Left ventricle myocardium inferior (tissue), 1 donor: ENCODE results near the gene TRAF3. TPM values are rescaled to one million over a fixed set of nuclear protein-coding genes. Genes with fewer than 3 reads are reported as not detected.

Experiments
- DNase-seq: peaks from one replicate; pipeline ENCODE4 v3.0.0-alpha.2; 2020
- H3K27ac ChIP-seq: fragments of 200-600 bp; replicated peaks from 2 replicates; pipeline ENCODE4 v1.8.0; 2021
- H3K27me3 ChIP-seq: fragments of 200-600 bp; 2 replicates; pipeline ENCODE4 v1.8.0; 2021; ENCODE audit warnings: low read depth
- H3K36me3 ChIP-seq: fragments of 200-600 bp; 2 replicates; pipeline ENCODE4 v1.8.0; 2021
- H3K4me1 ChIP-seq: fragments of 200-600 bp; 2 replicates; pipeline ENCODE4 v1.8.0; 2021
- H3K4me3 ChIP-seq: fragments of 200-600 bp; 2 replicates; pipeline ENCODE4 v1.8.0; 2021; ENCODE audit warnings: mild to moderate bottlenecking, moderate library complexity
- H3K9me3 ChIP-seq: fragments of 200-600 bp; replicated peaks from 2 replicates; pipeline ENCODE4 v1.8.0; 2021
- intact Hi-C: fragments of 100-400 bp; cut with micrococcal nuclease; formaldehyde crosslinking; loops from one replicate; pipeline ENCODE4 v1.11.0; 2022
- total RNA-seq: library from RNA; stranded (reverse); fragmentation: NEBNext Ultra II Directional; extraction: Animal tissue kit (Norgen Biotek cat#: 25700); gene quantifications from one replicate; pipeline ENCODE4 v1.2.1, GENCODE V29; 2021
- TF ChIP-seq, protein P1 (sequence below): fragments of 200-600 bp; IDR thresholded peaks from 2 replicates; pipeline ENCODE4 v1.8.0; 2021; ENCODE audit warnings: antibody characterized with exemption, mild to moderate bottlenecking, borderline replicate concordance
- donor health status: DM: no; HTN: yes; CAD: no; lungs with severe emphysema.

Gene TRAF3
- total RNA-seq, 1 donor from 2014 or later = 11.3 TPM

DNA sequence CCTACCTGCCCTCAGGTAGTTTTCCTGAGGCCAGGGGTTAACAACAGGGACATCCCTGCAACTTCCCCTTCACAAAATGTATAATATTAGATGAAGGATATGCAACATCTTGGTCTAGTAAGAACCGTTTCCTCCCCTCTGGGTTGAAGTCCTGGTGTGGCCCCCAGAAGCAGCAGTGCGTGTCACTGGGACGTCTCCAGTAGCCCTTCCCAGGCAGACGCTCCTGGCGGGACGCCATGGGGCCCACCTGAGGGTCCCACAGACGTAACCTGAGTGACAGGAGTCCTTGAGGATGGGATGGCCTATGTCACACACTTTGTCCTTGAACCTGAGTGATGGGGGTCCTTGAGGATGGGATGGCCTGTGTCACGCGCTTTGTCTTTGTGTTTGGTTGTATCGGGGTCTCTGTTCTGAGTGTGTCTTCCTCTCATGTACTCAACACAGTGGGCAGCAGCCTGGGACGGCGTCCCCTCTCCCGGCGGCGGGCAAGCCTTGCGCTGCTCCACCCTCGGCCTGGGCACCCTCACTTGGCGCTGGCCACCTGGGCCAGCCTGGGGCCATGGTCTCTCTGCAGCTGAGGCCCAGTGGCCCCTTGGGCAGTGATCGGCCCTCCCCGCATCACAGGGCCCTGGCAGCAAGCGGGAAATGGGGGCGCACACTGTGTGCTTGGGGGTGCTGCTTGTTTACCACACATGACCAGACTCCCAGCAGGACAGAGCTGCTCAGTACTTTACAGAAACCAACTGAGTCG lies 130.9 kb downstream of the TRAF3 start:
- no peak overlapping the region for H3K27ac ChIP-seq
- no peak overlapping the region for H3K4me3 ChIP-seq
- no peaks in the 10 kb centered on the region for H3K9me3 ChIP-seq
- H3K27me3 ChIP-seq = no peaks in the 10 kb centered on the region
- TF ChIP-seq, protein P1, sequence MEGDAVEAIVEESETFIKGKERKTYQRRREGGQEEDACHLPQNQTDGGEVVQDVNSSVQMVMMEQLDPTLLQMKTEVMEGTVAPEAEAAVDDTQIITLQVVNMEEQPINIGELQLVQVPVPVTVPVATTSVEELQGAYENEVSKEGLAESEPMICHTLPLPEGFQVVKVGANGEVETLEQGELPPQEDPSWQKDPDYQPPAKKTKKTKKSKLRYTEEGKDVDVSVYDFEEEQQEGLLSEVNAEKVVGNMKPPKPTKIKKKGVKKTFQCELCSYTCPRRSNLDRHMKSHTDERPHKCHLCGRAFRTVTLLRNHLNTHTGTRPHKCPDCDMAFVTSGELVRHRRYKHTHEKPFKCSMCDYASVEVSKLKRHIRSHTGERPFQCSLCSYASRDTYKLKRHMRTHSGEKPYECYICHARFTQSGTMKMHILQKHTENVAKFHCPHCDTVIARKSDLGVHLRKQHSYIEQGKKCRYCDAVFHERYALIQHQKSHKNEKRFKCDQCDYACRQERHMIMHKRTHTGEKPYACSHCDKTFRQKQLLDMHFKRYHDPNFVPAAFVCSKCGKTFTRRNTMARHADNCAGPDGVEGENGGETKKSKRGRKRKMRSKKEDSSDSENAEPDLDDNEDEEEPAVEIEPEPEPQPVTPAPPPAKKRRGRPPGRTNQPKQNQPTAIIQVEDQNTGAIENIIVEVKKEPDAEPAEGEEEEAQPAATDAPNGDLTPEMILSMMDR = no peak
- DNase-seq = no peak
- intact Hi-C loops = no loop called here
- no peaks in the 10 kb centered on the region for H3K4me1 ChIP-seq
- H3K36me3 ChIP-seq = peaks cover 30% of the 10 kb centered on the region

DNA sequence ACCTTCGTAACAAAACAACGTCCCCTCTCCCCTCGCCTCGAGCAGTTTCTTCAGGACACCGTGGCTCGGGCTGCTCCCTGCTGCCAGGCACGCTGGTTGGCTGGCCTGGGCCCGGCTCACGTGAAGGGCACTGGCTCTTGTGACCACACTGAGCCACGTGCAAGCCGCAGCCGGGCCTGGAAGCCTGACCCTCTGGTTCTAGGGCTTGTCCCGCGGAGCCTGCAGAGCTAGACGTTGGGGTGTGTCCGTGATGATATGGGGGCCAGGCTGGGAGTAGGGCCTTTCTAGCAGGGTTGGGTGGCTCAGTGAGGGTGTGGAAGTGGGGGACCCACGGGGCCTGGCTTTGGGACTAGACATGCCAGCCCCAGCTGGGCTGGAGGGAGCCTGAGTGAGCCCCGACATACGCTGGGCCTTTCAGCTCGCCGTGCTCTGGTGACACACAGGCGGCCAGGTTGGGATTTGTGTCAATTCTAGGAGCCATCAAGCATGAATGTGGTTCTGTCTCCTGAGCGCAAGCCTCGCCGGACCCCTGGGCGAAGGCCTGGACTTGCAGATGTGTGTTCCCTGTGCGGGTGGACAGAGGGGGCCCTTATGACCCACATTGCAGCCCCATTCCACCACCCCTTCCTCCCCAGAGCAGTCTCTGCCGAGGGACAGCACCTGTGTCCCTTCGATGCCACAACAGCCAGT lies 131.7 kb downstream of the TRAF3 start:
- Histone ChIP-seq H3K9me3 (no peaks in the 10 kb centered on the region), H3K4me3 (no peak overlapping the region), H3K4me1 (no peaks in the 10 kb centered on the region), H3K27me3 (no peaks in the 10 kb centered on the region), H3K27ac (no peak overlapping the region), H3K36me3 (peaks cover 23% of the 10 kb centered on the region)
- TF ChIP-seq, protein P1 = no peak
- intact Hi-C loops = no loop called here
- DNase-seq = no peak

DNA sequence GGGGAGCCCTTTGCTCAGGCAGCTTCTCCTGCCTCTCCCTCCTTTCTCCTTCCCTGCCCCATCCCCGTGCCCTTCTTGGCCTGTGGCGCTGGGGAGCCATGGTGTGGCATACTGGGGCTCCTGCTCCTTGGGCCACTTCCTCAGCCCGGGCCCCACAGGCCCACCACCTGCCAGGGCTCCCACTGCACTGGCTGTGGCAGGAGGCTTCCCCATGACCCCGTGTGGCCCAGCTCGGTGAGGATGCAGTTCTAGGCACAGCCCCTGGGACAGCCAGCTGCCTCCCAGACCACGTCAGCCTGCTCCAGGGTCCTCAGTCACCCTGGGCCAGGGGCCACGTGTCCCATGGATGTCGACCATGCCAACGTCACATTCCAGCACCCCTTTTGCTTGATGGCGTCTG lies 132.2 kb downstream of the TRAF3 start:
- no peaks in the 10 kb centered on the region for H3K4me1 ChIP-seq
- TF ChIP-seq, protein P1 = no peak
- no peak overlapping the region for H3K27ac ChIP-seq
- no peak overlapping the region for H3K4me3 ChIP-seq
- H3K27me3 ChIP-seq = no peaks in the 10 kb centered on the region
- peaks cover 23% of the 10 kb centered on the region for H3K36me3 ChIP-seq
- no peak for DNase-seq
- no peaks in the 10 kb centered on the region for H3K9me3 ChIP-seq
- intact Hi-C loops = no loop called here

DNA sequence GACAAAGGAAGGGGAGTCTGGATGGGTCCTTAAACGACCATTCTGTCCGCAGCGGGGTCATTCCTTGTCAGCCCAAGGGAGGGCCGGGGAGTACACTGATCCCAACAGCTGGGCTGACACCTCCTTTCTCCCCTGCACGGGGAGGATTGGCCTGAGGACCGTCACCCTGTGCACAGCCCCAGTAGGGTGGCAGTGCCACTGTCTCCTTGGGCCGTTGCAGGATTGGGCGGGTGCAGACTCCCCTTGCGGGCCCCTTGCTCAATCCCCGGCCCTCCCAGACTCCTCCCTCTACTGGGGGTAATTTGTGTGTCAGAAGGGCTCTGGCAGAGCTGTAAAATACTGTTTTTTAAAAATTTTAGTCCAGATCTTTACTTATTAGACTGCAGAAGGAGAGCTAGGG lies 132.7 kb downstream of the TRAF3 start:
- TF ChIP-seq, protein P1 = no peak
- no peak for DNase-seq
- intact Hi-C loops = no loop called here
- H3K27ac ChIP-seq = no peak overlapping the region
- H3K27me3 ChIP-seq = no peaks in the 10 kb centered on the region
- no peaks in the 10 kb centered on the region for H3K9me3 ChIP-seq
- H3K36me3 ChIP-seq = peaks cover 22% of the 10 kb centered on the region
- no peak overlapping the region for H3K4me3 ChIP-seq
- no peaks in the 10 kb centered on the region for H3K4me1 ChIP-seq

DNA sequence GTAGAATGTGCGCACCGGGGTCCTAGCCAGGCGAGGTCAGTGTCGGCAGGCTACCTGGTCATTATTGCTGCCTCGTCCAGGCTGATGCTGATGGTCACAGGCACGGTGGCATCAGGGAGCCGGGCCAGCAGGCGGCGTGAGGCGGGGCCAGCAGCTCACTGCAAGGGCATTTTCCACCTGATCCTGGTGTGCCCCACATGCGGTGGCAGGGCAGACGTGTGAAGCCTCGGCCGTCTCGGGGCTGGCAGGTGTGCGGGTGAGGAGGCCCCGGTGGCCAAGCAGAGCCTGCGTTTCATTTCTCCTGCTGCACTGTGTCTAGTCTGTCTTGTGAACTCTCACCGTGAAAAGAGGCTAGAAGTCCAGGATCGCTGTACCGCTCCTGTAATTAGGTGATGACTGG lies 133.2 kb downstream of the TRAF3 start:
- H3K36me3 ChIP-seq = peaks cover 16% of the 10 kb centered on the region
- no peak for DNase-seq
- H3K9me3 ChIP-seq = no peaks in the 10 kb centered on the region
- H3K4me1 ChIP-seq = no peaks in the 10 kb centered on the region
- H3K4me3 ChIP-seq = no peak overlapping the region
- H3K27ac ChIP-seq = no peak overlapping the region
- TF ChIP-seq, protein P1 = no peak
- intact Hi-C loops = no loop called here
- H3K27me3 ChIP-seq = no peaks in the 10 kb centered on the region
